ENCODE measurements around the gene PLAC8.

- peak; percentile 79 for TF ChIP-seq CTCF (conservative IDR thresholded peaks at IDR 0.05; ENCODE audit: low read depth, low read length)
- no peak for TF ChIP-seq EZH2 (IDR thresholded peaks at IDR 0.05; ENCODE audit: low read length, unreplicated experiment)
Measured at GRCh38 chr4:83074086-83074704, 40.3 kb downstream of the PLAC8 start.
